ENCODE results near the gene SMIM1. TPM values are rescaled to one million over a fixed set of nuclear protein-coding genes. Genes with fewer than 3 reads are reported as not detected.

SMIM1 gene
- total RNA-seq, 2 donors from 2014 or later = 1.5 to 2.8 TPM

DNA sequence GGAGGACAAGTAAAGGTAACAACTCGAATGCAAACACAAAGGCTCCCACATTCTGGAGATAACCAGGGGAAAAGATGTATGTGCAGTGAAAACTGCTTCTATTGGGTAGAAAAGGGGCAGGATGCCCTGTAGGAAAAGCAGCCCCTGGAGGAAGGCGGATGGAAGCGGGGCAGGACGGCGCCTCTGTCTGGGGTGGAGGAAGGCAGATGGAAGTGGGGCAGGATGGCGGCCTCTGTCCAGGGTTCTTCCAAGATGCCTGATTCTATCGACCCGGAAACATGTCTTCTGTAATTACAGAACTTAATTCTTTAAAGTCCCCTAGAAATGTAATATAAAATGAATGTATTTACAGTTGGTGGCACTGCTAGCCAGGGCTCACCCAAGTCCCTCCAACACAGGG is 47.8 kb downstream of the SMIM1 start:
- Mint-ChIP-seq H3K27me3 (no peaks in the 10 kb centered on the region), H3K9me3 (no peaks in the 10 kb centered on the region), H3K4me3 (no peak overlapping the region), H3K27ac (no peak overlapping the region), H3K4me1 (no peaks in the 10 kb centered on the region), H3K36me3 (ENCODE audit: low read depth) (peaks cover 47% of the 10 kb centered on the region)
- no peak for ATAC-seq (replicated peaks)

DNA sequence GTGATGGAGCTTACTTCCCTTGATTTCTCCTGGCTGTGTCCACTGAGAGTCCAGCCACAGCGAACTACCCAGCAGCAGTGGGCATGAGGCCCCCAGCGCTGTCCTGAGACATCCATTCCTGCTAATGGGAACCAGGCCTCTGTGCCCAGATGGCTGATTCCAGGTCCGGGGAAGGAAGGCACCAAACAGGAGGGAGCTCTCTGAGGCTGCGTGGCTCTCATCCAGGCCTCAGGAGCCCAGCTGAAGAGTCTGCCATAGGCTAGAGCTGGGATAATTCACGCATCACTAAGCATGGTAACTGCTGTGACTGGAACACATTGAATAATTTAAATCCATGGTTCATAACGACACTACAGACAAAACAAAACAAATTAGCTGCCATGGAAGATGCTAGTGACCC is 48.5 kb downstream of the SMIM1 start:
- Mint-ChIP-seq H3K36me3 (ENCODE audit: low read depth) (peaks cover 47% of the 10 kb centered on the region), H3K9me3 (no peaks in the 10 kb centered on the region), H3K27me3 (no peaks in the 10 kb centered on the region), H3K4me1 (no peaks in the 10 kb centered on the region), H3K27ac (no peak overlapping the region), H3K4me3 (no peak overlapping the region)
- ATAC-seq (replicated peaks) = no peak

DNA sequence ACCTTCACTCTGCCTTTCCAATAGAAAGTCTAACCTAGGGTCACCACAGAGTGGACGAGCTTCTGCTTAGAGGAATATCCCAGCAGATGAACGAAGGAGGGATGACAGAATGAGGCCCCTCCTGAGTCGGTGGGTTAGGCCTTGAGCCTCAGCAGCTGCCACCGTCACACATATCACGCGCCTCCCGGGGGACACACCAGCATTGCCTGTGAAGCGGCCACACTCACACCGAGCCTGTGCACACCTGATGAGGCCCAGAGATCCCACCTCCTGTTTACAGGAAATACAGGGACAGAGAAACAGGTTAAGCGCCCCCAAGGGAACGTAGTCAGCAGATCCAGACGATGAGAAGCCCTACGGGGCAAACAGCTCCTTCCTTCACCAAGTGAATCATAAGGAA is 48.9 kb downstream of the SMIM1 start:
- H3K36me3 Mint-ChIP-seq (ENCODE audit: low read depth) = peaks cover 47% of the 10 kb centered on the region
- H3K9me3 Mint-ChIP-seq = no peaks in the 10 kb centered on the region
- no peaks in the 10 kb centered on the region for H3K4me1 Mint-ChIP-seq
- H3K27me3 Mint-ChIP-seq = no peaks in the 10 kb centered on the region
- H3K4me3 Mint-ChIP-seq = no peak overlapping the region
- no peak overlapping the region for H3K27ac Mint-ChIP-seq
- no peak for ATAC-seq (replicated peaks)

DNA sequence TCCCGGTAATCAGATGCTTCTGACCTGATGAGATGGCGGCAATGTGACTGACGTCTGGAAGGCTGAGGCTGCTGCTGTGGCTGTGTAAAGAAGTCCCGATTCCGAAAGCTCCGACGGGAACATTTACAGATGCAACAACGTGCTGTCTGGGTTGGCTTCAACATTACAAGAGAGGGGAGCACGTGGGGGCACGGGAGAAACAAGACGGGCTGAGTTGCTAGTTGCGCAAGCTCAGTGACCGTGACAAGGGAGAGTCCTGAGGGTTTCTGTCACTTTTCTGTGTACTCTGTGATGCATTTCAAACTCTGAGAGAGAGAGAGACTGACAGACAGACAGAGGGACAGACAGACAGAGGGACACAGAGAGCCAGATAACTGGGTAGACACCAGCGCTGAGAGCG is 49.4 kb downstream of the SMIM1 start:
- no peak overlapping the region for H3K4me3 Mint-ChIP-seq
- no peaks in the 10 kb centered on the region for H3K9me3 Mint-ChIP-seq
- no peaks in the 10 kb centered on the region for H3K4me1 Mint-ChIP-seq
- no peak overlapping the region for H3K27ac Mint-ChIP-seq
- no peak for ATAC-seq (replicated peaks)
- H3K27me3 Mint-ChIP-seq = no peaks in the 10 kb centered on the region
- H3K36me3 Mint-ChIP-seq (ENCODE audit: low read depth) = peaks cover 47% of the 10 kb centered on the region

DNA sequence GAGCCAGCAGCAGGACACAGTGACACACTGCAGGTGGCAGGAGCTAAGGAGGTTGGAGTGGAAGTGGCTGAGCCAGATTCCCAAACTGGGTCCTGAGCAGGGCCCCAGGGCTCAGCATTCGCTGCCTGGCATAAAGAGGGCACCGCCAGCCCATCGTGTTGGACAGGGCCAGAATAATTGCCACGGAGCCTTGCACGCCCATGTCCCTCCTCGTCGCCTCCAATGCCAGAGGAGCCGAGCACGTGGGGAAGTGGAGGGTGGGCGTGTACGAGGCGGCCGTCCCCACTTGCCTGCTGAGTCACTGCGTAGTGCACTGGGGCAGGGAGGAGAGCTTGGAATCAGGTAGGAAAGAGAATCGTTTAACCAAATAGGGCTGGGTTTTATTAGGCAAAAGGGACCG is 49.9 kb downstream of the SMIM1 start:
- peaks cover 49% of the 10 kb centered on the region for H3K36me3 Mint-ChIP-seq (ENCODE audit: low read depth)
- no peak for ATAC-seq (replicated peaks)
- no peaks in the 10 kb centered on the region for H3K27me3 Mint-ChIP-seq
- H3K4me3 Mint-ChIP-seq = no peak overlapping the region
- H3K27ac Mint-ChIP-seq = no peak overlapping the region
- no peaks in the 10 kb centered on the region for H3K9me3 Mint-ChIP-seq
- no peaks in the 10 kb centered on the region for H3K4me1 Mint-ChIP-seq

DNA sequence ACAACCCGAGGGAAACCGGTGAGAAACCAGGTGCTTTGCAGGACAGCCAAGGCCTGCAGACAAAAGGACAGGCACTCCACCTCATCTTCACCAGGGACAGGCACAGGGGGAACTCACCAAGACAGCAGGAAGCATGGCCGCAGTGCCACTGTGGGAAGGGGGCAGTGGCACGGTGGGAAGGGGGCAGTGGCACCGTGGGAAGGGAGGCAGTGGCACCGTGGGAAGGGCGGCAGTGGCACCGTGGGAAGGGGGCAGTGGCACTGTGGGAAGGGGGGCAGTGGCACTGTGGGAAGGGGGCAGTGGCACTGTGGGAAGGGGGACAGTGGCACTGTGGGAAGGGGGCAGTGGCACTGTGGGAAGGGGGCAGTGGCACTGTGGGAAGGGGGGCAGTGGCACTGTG is 52.1 kb downstream of the SMIM1 start:
- H3K4me1 Mint-ChIP-seq = no peaks in the 10 kb centered on the region
- no peak overlapping the region for H3K27ac Mint-ChIP-seq
- no peak overlapping the region for H3K4me3 Mint-ChIP-seq
- H3K27me3 Mint-ChIP-seq = no peaks in the 10 kb centered on the region
- ATAC-seq (replicated peaks) = no peak
- no peaks in the 10 kb centered on the region for H3K9me3 Mint-ChIP-seq
- peaks cover 64% of the 10 kb centered on the region for H3K36me3 Mint-ChIP-seq (ENCODE audit: low read depth)

DNA sequence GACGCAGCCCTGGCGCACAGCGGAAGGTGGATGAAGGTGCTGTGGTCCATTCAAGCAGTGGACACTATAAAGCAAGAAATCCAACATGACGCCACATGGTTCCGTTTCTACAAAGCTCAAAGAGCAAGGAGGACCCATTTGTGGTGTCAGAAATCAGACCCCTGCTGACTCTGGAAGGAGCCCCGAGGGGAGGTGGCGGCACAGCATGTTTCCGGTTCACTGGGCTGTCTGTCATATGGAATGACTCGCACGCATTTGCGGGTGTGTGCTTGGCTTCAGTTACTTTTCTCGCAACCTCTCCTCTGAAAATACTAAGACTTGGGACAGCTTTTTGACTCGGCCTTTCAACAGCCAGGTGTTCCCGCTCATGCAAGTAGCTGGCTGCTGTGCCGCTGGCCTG is 52.8 kb downstream of the SMIM1 start:
- no peak for ATAC-seq (replicated peaks)
- Mint-ChIP-seq H3K9me3 (no peaks in the 10 kb centered on the region), H3K4me3 (no peak overlapping the region), H3K36me3 (ENCODE audit: low read depth) (peaks cover 64% of the 10 kb centered on the region), H3K27ac (no peak overlapping the region), H3K27me3 (no peaks in the 10 kb centered on the region), H3K4me1 (no peaks in the 10 kb centered on the region)

Other genes starting within 250 kb of the SMIM1 start
- 1 to 10 TPM; 5.0 to 9.7 TPM for gene MEGF6, start 161.2 kb upstream of the SMIM1 start, total RNA-seq
- 10 to 100 TPM in 1 of 2 donors, 1 to 10 TPM in 1; 8.9 to 10.4 TPM for gene TPRG1L, start 147.7 kb upstream of the SMIM1 start, total RNA-seq
- gene WRAP73, start 122.6 kb upstream of the SMIM1 start, total RNA-seq = 10 to 100 TPM; 14.4 to 27.7 TPM
- 1 to 10 TPM in 1 of 2 donors, under 1 TPM in 1; 0.95 to 1.1 TPM for gene TP73, start 120.2 kb upstream of the SMIM1 start, total RNA-seq
- gene CCDC27, start 20.3 kb upstream of the SMIM1 start, total RNA-seq = not detected
- gene LRRC47, start 23.7 kb downstream of the SMIM1 start, total RNA-seq = 10 to 100 TPM; 26.4 to 35.9 TPM
- 10 to 100 TPM; 17.8 to 39.4 TPM for gene CEP104, start 84.5 kb downstream of the SMIM1 start, total RNA-seq
- gene DFFB, start 84.7 kb downstream of the SMIM1 start, total RNA-seq = 10 to 100 TPM; 13.0 to 18.5 TPM
- gene C1orf174, start 127.5 kb downstream of the SMIM1 start, total RNA-seq = 10 to 100 TPM; 25.1 to 33.2 TPM

All from activated T-helper 17 cell treated with anti-CD3 and anti-CD28 coated beads, Interleukin-2, amount 50 U/mL, for 72 hours (primary cell).